GM18861 (cell line): ENCODE data around the gene CDIPT.
"Not testable (repeated sequence)": the region's sequence is repeated elsewhere in the genome, so short reads cannot be mapped to it uniquely, and the experiment has no call there.

ENCODE experiments used
- ATAC-seq: cut with Tn5 transposase; IDR thresholded peaks from one replicate; pipeline ENCODE4 v1.9.1; 2021; ENCODE audit not compliant: unreplicated experiment

Gene CDIPT

DNA sequence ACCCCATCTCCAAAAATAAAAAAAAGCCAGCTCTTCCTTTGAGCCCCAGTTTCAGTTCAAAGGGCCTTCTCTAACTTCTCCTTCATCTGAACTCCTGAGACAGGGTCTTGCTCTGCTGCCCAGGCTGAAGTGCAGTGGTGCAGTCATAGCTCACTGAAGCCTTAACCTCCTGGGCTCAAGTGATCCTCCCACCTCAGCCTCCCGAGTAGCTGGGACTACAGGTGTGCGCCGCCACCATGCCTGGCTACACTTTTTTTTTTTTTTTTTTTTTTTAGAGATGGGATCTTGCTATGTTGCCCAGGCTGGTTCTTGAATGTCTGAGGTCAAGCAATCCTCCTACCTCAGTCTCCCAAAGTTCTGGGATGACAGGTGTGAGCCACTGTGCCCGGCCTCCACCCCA is 29.8 kb downstream of the CDIPT start:
- ATAC-seq = not testable (repeated sequence)

DNA sequence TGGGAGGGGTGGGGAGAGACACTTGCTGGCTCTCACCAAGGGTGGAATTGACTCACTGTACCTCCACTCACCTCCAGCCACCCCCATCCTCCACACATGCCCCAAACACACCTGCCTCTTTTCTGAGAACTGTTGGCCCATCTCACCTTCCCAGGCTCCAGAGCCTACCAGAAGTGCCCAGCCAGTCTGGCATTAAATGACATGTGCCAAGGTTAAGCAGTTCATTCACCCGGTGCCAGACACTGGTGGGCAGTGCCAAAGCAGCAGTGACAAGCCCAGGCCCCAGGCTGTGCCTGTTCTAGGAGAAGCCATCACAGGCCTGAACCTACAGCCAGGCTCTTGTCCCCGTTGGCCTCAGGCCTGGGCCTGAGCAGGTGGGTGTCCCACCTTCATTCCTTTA is 31.5 kb downstream of the CDIPT start:
- no peak for ATAC-seq

DNA sequence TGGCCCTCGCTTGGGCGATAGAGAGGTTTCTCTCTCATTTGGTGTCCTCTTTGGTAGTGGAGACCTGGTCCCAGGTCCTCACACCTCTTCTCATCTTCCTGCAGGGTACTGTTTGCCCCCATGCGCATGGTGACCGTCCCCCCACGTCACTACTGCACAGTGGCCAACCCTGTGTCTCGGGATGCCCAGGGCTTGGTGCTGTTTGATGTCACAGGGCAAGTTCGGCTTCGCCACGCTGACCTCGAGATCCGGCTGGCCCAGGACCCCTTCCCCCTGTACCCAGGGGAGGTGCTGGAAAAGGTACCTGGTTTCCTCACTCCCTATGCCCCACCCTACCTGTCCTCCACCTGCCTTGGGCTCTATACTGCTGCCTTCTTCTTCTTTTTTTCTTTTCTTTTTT is 32.3 kb downstream of the CDIPT start:
- ATAC-seq = no peak

DNA sequence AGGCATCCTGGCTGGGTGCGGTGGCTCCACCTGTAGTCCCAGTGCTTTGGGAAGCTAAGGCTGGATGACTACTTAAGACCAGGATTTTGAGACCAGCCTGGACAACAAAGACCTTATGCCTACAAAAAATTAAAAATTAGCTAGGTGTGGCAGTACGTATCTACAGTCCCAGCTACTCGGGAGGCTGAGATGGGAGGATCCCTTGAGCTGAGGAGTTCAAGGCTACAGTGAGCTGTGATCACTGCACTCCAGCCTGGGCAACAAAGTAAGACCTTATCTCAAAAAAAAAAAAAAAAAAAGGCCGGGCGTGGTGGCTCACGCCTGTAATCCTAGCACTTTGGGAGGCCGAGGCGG is 36.7 kb downstream of the CDIPT start:
- ATAC-seq = no peak

DNA sequence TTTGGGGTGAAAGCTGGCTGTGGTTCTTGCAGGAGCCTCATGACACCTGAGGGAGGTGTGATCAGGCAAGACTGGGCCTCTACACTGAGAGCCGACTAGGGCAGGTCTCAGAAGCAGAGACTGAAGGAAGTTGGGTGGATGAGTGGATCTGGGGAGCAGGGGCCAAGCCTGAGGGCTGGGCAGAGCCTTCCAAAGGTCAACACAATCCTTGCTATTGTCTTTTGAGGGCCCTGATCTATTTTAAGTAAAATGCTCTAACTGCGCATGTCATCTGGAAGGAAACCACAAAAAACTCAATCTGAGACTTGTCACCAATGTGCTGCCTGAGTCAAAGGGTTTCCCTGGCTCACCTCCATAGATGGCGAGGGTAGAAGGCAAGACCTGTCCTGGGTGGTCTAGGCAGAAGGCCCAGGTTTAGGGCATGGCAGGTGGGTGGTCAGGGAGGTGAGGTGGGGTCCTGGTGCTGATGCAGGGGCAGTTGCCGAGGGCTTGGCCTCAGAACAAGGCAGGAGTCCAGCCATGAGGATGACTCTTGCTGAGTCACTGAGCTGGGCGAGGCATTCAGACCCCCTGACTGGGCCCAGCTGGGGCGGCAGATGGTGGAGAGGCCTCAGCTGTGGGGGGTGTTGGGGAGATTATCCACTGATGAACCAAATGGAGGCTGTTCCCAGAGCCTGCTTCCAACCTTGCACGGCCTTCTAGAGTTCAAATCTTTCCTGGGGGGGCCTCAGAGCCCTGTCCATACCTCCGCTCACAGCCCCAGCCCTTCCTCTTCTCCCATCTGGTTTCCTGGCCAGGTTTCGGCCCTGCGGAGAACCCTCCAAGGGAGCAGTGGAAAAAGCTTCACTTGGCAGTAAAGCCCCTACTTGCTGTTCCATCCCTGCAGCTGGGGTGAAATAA is 37.6 kb downstream of the CDIPT start:
- no peak for ATAC-seq

DNA sequence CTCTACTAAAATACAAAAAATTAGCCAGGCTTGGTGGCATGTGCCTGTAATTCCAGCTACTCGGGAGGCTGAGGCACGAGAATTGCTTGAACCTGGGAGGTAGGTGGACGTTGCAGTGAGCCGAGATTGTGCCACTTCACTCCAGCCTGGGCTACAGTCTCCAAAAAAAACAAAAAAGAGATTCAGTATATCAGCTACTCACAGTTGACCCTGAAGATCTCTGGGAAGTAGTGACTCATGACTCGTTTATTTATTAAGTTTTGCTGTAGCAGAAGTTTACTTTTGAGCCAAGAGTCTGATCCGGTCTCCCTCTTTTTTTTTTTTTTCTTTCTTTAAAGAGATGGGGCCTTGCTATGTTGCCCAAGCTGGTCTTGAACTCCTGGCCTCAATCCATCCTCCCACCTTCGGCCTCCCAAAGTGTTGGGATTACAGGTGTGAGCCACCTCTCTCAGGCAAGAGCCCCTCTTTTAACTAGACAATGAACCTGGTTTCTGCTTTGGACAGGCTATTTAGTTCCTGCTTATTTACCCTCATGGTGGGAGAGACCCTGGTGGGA is 38.4 kb downstream of the CDIPT start:
- ATAC-seq = no peak

DNA sequence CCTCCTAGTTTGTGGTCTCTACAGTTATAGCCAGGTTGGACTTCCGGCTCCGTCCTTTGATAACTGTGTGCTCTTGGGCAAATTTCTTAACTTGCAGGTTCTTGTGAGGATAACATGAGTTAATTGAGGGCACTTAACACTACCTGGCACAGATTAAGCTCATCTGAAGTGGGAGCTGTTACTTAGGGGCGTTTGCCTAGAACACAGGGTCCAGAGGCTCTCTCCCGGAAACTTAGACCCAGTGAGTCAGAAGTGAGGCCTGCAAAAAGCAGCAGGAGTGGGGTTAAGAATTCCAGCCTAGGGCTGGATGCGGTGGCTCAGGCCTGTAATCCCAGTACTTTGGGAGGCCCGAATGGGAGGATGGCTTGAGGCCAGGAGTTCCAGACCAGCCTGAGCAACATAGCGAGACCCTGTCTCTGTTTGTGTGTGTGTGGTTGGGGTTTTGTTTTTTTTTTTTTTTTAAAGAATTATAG is 41.3 kb downstream of the CDIPT start:
- ATAC-seq = no peak

DNA sequence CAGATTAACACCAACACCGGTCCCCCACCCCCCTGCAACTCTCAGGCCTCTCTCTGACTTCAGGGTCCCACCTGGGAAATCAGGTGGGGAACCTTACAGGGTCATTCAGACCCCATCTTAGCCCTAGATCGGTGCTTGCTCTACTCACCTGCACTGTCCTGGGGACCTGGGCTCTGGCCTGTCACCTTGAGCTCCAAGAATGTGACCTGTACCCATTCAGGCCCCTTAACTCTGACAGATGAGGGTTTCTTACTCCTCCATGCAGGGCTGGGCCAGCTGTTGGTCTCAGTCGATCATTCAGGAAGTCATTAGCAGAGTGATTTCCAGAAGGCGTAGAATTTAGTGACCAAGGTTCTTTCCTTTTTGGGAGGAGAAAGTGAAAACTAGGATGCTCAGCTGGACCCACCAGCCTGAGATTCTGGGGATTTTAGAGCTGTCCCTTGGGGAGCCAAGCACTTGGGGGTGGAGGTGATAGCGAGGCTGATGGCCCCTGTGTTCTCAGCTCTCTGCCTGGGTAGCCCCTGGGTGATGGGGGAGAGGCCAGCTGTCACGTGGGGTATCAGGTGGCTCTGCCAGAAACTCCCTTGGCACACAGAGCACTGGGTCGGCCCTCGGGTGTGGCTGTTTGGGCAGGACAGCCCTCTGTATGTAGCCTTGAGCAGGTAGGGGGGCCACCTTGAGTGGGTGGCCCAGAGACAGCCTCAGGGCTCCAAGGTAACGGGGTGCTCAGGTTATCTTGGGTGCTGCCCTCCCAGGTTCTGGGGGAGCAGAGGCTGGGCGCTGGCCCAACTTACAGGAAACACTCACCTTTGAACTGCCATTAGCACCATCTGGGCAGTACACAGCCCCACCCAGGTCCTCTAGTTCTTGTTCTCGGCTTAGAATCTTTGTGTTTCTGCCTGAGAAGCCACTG is 42.0 kb downstream of the CDIPT start:
- ATAC-seq = peak; percentile 28

DNA sequence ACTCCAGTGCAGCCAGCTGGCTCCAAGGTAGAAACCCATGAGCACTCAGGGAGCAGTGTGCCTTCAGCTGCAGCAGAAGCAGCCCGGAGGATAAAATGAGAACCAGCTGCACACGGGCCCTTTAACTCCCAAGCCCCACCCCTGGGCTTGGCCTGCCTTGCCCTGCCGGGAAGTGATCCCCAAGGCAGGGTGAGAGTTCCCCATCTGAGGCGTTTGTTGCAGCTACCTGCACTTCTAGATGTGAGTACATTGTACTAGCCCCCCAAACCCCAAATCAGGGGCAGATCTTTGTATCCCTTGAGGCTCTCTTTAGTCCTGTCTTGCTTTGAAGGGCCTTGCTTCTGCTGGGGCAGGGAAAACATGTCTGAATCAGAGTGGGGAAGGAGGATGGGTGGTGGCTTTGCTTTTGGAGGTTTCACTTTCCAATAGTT is 42.7 kb downstream of the CDIPT start, which contains the start of gene MVP:
MVP (plus strand) TSS at position 192 of the 431 bp plus-strand sequence. CDS start 10,088 bp downstream, outside the sequence.
- ATAC-seq = no peak

DNA sequence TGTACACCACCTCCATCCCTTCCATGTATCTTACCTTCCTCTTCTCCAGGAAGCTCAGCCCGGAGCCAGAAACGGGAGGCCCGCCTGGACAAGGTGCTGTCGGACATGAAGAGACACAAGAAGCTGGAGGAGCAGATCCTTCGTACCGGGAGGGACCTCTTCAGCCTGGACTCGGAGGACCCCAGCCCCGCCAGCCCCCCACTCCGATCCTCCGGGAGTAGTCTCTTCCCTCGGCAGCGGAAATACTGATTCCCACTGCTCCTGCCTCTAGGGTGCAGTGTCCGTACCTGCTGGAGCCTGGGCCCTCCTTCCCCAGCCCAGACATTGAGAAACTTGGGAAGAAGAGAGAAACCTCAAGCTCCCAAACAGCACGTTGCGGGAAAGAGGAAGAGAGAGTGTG is 43.5 kb downstream of the CDIPT start:
- no peak for ATAC-seq

DNA sequence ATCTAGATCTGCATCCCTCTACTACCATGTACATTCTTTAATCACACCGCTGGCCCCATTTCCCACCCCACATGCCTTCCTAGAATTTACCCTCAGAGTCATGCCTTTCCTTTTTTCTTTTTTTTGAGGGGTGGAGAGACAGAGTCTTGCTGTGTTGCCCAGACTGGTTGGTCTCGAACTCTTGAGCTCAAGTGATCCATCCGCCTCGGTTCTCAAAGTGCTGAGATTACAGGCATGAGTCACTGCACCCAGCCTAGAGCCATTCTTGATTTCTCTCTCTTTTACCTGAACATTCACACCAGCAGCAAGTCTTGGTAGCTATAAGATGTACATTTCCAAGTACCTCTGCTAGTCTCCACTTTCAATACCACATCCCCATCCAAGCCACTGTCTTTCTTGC is 44.9 kb downstream of the CDIPT start:
- ATAC-seq = no peak

DNA sequence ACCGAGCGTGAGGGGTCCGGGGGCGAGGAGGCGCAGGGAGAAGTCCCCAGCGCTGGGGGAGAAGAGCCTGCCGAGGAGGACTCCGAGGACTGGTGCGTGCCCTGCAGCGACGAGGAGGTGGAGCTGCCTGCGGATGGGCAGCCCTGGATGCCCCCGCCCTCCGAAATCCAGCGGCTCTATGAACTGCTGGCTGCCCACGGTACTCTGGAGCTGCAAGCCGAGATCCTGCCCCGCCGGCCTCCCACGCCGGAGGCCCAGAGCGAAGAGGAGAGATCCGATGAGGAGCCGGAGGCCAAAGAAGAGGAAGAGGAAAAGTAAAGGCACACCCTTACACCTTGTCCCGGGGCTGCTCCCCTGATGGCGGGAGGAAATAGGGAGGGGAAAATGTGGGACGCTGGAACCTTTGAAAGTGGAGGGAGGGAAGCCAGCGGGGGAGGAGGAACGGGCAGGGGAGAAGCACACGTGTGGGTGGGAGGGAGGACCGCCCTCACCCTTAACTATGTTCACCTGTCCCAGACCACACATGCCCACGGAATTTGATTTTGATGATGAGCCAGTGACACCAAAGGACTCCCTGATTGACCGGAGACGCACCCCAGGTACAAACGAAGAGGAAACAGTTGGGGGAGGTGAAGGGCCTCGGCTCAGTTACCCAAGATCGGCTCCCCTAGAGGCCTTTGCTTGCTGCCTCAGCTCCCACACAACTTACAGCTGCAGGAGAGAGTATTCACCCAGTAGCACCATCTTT is 46.2 kb downstream of the CDIPT start:
- no peak for ATAC-seq

DNA sequence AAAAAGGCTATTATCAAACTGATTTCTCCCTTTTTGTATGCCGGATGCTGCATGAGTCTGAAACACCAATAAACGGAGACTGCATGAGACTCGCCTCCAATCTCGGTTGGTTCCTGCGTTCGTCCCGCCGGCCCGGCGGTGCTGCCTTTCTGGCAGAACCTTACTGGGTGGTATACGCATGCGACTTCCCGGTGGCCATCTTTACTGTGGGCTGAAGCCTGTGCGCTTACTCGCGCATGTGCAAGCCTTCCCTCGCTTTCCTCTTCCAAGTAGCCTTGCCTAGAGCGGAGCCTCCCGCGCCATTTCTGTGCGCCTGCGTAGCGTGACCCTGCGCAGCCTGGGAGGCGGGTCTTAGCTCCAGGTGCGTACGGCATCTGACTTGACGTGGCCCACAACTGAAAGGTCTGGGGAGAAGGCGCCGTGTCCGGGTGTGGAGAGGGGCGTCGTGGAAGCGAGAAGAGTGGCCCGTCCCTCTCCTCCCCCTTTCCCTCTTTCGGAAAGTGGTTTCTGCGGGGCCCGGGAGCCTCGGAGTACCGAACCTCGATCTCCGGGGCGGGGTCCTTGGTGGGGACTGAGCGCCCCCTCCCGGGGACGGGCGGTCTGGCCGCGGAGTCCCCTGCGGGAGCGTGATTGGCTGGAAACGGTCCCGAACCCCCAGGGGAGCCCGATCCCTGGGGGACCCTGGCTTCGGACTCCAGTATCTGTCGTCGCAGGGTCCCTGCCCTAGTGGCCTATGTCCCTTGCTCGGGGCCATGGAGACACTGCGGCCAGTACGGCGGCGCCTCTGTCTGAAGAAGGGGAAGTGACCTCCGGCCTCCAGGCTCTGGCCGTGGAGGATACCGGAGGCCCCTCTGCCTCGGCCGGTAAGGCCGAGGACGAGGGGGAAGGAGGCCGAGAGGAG is 47.0 kb downstream of the CDIPT start, which contains the start of gene PAGR1:
PAGR1 (plus strand) TSS at position 360 of the 901 bp plus-strand sequence; CDS start at position 734, 374 bp downstream.
- ATAC-seq = peak; percentile 47

DNA sequence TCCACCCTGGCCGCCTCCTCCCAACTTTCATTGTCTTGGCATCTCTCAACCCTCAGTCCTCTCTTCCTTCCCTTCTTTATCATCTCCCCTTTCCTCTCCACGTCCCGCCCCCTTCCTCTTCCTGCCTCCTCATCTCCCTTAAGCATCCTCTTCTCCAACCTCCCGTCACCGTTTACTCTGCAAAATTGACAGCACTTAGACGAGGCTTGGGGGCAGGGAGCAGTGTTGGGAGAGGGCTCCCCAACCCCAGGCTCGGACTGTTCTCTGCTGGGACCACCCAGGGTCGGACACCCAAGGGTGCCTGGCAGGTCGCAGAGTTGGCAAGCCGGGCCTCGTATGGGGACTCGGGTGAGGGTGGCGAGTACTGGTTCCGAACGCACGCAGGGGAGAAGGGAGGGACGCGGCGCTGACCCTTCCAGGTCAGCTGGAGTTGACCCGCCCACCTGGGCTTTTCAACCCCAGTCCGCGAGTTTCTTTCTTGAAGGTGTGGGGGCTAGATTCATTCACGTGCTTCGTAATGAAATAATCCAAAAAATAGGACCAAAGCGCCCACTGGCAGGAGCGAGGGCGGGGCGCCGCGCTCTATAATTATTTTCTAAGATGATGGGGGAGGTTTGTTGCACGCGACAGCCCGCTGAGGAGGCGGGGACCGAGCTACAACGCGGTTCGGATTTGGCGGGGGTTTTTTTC is 47.8 kb downstream of the CDIPT start:
- no peak for ATAC-seq

DNA sequence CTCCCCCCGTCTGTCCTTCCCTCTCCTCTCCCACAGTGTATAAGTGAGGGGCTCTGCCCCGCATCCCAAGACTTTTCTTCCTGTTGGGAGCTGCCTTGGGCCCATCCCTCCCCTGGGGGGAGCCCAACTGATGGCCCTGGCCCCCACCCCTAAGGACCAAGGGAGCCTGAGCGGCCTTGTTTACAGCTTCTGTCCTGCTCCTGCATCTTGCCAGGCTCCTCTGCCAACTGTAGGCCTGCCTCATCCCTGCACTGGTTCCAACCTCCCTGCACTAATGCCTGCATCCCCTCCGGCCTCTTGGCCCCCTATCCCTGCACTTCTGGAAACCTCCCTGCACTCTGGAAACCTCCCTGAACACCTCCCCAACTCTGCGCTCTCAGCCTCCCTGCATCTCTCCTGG is 48.4 kb downstream of the CDIPT start:
- no peak for ATAC-seq

DNA sequence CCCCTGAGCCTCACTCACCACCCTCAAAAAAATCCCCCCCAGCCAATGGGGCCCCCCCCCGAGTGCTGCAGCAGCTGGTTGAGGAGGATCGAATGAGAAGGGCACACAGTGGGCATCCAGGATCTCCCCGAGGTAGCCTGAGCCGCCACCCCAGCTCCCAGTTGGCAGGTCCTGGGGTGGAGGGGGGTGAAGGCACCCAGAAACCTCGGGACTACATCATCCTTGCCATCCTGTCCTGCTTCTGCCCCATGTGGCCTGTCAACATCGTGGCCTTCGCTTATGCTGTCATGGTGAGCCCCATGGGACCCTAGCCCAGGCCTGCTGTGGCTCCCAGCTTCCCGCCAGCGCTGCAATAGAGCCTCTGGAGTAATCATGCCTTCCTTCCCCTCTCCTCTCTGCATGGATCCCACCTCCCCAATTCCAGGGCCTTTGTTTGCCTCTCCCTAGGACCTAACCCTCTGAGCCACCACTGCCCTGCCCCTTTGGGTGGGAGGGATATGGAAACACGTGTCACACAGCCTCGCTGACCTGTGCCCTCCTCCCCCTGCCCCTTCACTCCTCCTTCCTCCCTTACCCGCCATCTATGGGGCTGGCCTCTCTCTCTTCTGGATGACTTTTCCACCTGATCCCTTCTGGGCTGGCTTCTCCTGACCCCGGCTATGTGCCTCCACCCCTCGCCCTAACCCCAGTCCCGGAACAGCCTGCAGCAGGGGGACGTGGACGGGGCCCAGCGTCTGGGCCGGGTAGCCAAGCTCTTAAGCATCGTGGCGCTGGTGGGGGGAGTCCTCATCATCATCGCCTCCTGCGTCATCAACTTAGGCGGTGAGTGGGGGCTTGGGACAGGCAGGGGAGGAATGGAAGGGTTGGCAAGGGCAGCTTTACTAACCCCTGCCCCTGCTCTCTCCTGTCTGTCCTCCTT is 49.1 kb downstream of the CDIPT start:
- no peak for ATAC-seq

DNA sequence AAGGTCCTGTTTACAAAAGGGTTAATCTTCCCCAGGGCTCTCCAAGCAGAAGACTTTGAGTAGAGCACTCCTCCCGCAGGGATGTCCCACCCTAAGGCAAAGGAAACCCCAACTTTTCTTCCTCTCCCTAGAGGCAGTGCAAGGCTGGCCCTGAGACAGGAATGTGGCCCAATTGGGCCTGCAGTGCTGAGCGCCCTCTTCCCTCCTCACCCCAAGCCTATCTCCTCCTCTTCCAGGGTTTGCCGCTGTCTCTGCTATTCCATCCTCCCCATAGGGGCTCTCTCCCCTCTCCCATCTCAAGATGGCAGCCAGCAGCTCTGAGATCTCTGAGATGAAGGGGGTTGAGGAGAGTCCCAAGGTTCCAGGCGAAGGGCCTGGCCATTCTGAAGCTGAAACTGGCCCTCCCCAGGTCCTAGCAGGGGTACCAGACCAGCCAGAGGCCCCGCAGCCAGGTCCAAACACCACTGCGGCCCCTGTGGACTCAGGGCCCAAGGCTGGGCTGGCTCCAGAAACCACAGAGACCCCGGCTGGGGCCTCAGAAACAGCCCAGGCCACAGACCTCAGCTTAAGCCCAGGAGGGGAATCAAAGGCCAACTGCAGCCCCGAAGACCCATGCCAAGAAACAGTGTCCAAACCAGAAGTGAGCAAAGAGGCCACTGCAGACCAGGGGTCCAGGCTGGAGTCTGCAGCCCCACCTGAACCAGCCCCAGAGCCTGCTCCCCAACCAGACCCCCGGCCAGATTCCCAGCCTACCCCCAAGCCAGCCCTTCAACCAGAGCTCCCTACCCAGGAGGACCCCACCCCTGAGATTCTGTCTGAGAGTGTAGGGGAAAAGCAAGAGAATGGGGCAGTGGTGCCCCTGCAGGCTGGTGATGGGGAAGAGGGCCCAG is 50.0 kb downstream of the CDIPT start:
- no peak for ATAC-seq
